GM11168 (cell line): Measurements from ENCODE around the gene CHD9.
"Not testable (repeated sequence)": the region's sequence is repeated elsewhere in the genome, so short reads cannot be mapped to it uniquely, and the experiment has no call there.

ENCODE experiments used
- in situ Hi-C: fragments of 300-500 bp; cut with MboI; formaldehyde crosslinking; loops from one replicate; pipeline ENCODE4 v1.12.0; 2022; ENCODE audit warnings: low sequenced_read_pairs; ENCODE audit not compliant: unreplicated experiment

Gene CHD9

GRCh38 chr16:53054670-53055485, at the start of gene CHD9:
TSS of gene CHD9 (plus strand) at chr16:53054991. CDS start at chr16:53156090, 101,099 bp downstream.
- in situ Hi-C loops = loop anchor here (5.0 kb wide), 1 partner anchor 102 kb away; no protein-coding TSS in a partner anchor

- in situ Hi-C loops = no loop called here
These were observed 47.7 kb upstream of the CHD9 start for GRCh38 chr16:53007095-53007494.

- in situ Hi-C loops = no loop called here
These were observed 40.5 kb upstream of the CHD9 start for GRCh38 chr16:53014287-53014686.

GRCh38 chr16:53018834-53019416, 35.9 kb upstream of the CHD9 start:
- in situ Hi-C loops = no loop called here

- in situ Hi-C loops = no loop called here
These were observed 32.4 kb upstream of the CHD9 start for GRCh38 chr16:53022374-53022773.

GRCh38 chr16:53024045-53024444, 30.7 kb upstream of the CHD9 start:
- in situ Hi-C loops = no loop called here

GRCh38 chr16:53029971-53030370, 24.8 kb upstream of the CHD9 start:
- in situ Hi-C loops = no loop called here

- in situ Hi-C loops = no loop called here
These were observed 23.4 kb upstream of the CHD9 start for GRCh38 chr16:53031323-53031942.

- in situ Hi-C loops = no loop called here
These were observed 20.5 kb upstream of the CHD9 start for GRCh38 chr16:53034306-53034705.

- in situ Hi-C loops = no loop called here
These were observed 19.4 kb upstream of the CHD9 start for GRCh38 chr16:53035176-53035942.

GRCh38 chr16:53036066-53036465, 18.7 kb upstream of the CHD9 start:
- in situ Hi-C loops = no loop called here

- in situ Hi-C loops = not testable (repeated sequence)
These were observed 18.1 kb upstream of the CHD9 start for GRCh38 chr16:53036711-53037110.

GRCh38 chr16:53040788-53041187, 14.0 kb upstream of the CHD9 start:
- in situ Hi-C loops = no loop called here

- in situ Hi-C loops = no loop called here
These were observed 13.3 kb upstream of the CHD9 start for GRCh38 chr16:53041320-53042051.

GRCh38 chr16:53042235-53042701, 12.5 kb upstream of the CHD9 start:
- in situ Hi-C loops = no loop called here

GRCh38 chr16:53043428-53043831, 11.4 kb upstream of the CHD9 start:
- in situ Hi-C loops = no loop called here

- in situ Hi-C loops = no loop called here
These were observed 10.7 kb upstream of the CHD9 start for GRCh38 chr16:53043986-53044601.

- in situ Hi-C loops = no loop called here
These were observed 9.2 kb upstream of the CHD9 start for GRCh38 chr16:53045341-53046220.
